Central memory CD8-positive, alpha-beta T cell (primary cell): ENCODE results near the gene SHROOM3.

Source experiments
- ATAC-seq: fragments of 150-1000 bp; cut with Tn5 transposase; replicated peaks from 2 replicates; pipeline ENCODE4 v1.10.0; 2022; ENCODE audit warnings: mild to moderate bottlenecking, moderate FRiP score, moderate number of reproducible peaks; ENCODE audit not compliant: poor library complexity, severe bottlenecking; ENCODE audit errors: extremely low read depth
- DNase-seq, 2 donors: peaks; one replicate each; pipeline ENCODE4 v3.0.0; 2021; ENCODE audit warnings: low spot score in 2 of 2
- H3K27ac Mint-ChIP-seq: one replicate; pipeline ENCODE4 v1.8.0; 2022; ENCODE audit warnings: low read depth, mild to moderate bottlenecking, moderate library complexity, mixed read lengths
- H3K27me3 Mint-ChIP-seq: one replicate; pipeline ENCODE4 v1.8.0; 2022; ENCODE audit warnings: mixed read lengths
- H3K36me3 Mint-ChIP-seq: one replicate; pipeline ENCODE4 v1.8.0; 2022; ENCODE audit warnings: mild to moderate bottlenecking, moderate library complexity, mixed read lengths; ENCODE audit not compliant: insufficient read depth
- H3K4me1 Mint-ChIP-seq: one replicate; pipeline ENCODE4 v1.8.0; 2022; ENCODE audit warnings: mixed read lengths
- H3K4me3 Mint-ChIP-seq: one replicate; pipeline ENCODE4 v1.8.0; 2022; ENCODE audit warnings: mild to moderate bottlenecking, moderate library complexity, mixed read lengths
- H3K9me3 Mint-ChIP-seq: one replicate; pipeline ENCODE4 v1.8.0; 2022; ENCODE audit warnings: mixed read lengths

Gene SHROOM3

DNA sequence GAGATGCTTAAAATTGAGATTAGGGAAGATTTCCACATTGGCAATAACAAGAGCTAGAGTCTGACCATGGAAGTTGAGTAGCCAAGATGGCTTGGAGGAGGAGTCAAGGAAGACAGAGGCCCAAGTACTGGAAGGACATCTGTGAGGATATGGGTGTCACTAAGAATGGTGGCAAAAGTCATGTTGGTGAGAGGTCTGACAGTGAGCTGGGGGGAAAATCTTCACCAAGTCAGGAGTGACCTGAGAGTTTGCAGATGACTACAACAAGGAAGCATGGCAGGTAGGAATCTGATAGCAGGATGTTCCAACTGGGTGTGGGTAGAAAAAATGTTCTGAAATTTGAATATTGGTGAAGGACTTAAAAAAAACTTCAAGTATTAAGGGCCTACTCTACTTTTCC is 103.3 kb downstream of the SHROOM3 start:
- ATAC-seq (no peak), DNase-seq (no peak)
- no peaks in the 10 kb centered on the region for H3K9me3 Mint-ChIP-seq
- no peaks in the 10 kb centered on the region for H3K36me3 Mint-ChIP-seq
- no peaks in the 10 kb centered on the region for H3K27me3 Mint-ChIP-seq
- no peaks in the 10 kb centered on the region for H3K4me1 Mint-ChIP-seq
- H3K27ac Mint-ChIP-seq: no peak overlapping the region
- no peak overlapping the region for H3K4me3 Mint-ChIP-seq

DNA sequence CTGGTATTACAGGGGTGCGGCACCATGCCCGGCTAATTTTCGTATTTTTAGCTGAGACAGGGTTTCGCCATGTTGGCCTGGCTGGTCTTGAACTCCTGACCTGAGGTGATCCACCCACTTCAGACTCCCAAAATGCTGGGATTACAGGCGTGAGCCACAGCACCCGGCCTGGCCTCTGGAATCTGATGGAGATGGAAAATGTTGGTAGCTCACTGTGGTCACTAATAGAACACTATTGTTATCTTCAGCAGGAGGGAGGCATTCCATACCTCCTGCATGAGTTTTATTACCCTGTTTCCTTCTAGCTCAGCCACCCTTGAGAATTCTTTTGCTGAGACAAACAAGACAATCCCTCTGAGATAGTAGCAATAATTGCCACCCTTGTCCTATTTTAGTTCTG is 105.0 kb downstream of the SHROOM3 start:
- Mint-ChIP-seq H3K4me3 (no peak overlapping the region), H3K9me3 (no peaks in the 10 kb centered on the region), H3K27ac (no peak overlapping the region), H3K27me3 (peaks cover 3% of the 10 kb centered on the region), H3K4me1 (no peaks in the 10 kb centered on the region), H3K36me3 (no peaks in the 10 kb centered on the region)
- DNase-seq (no peak), ATAC-seq (no peak)

DNA sequence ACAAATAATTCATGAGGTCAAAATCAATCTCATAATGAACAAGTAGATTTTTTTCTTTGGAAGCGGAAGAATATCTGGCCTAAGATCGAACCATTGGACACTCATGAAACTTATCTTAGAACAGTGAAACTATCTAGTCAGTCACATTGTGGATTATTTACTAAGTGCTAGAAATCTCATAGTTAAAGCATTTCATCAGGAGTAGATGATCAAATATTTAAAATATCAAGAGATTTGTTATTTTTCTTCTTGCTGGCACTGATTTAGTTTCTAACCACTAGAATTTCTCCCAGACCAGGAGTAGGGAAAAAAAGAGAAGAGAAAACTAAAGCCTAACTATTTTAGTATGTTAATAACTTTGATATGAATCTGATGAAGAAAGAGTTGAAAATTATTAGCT is 105.5 kb downstream of the SHROOM3 start:
- Mint-ChIP-seq H3K4me1 (peaks cover 4% of the 10 kb centered on the region), H3K4me3 (no peak overlapping the region), H3K9me3 (no peaks in the 10 kb centered on the region), H3K27me3 (peaks cover 8% of the 10 kb centered on the region), H3K36me3 (no peaks in the 10 kb centered on the region), H3K27ac (no peak overlapping the region)
- no peak for ATAC-seq
- no peak for DNase-seq

DNA sequence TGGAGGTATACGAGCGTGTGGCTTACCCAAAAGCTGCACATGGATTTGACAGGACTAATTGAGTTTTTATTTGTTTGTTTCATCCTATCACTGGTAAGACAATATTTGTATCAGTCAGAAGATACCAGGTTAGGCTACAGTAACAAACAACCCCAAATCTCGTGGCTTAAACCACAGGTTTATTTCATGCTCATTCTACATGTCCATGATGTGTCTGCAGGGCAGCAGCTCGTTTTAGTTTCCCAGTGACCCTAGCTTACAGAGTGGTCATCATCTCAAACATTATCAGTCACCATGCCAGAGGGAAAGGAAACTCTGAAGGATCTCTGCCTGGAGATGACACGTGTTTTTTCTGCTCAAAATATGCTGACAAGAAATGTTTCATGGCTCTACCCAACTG is 108.3 kb downstream of the SHROOM3 start:
- Mint-ChIP-seq H3K4me3 (no peak overlapping the region), H3K4me1 (peaks cover 6% of the 10 kb centered on the region), H3K9me3 (no peaks in the 10 kb centered on the region), H3K36me3 (no peaks in the 10 kb centered on the region), H3K27me3 (peaks cover 32% of the 10 kb centered on the region), H3K27ac (no peak overlapping the region)
- DNase-seq: no peak
- ATAC-seq: no peak

DNA sequence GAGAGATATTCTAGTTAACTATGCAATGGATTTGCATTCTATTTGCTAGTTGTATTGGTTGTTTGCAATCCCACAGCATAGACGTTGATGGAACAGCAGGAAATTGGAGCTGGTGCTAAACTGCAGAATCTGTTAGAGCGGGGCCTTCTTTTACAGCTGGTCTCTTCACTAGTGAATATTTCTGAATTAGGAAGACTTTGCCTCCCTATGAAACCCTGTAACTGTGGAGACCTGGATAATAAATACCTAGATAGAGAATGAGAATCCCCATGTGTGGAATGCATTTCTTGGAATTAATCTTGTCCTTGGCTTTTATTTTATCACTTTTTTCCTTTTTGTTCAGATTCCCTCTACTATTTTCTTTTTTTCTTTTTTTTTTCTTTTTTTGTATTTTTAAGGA is 109.7 kb downstream of the SHROOM3 start:
- ATAC-seq: no peak
- no peaks in the 10 kb centered on the region for H3K9me3 Mint-ChIP-seq
- no peak for DNase-seq
- no peak overlapping the region for H3K4me3 Mint-ChIP-seq
- H3K27ac Mint-ChIP-seq: no peak overlapping the region
- H3K27me3 Mint-ChIP-seq: peaks cover 36% of the 10 kb centered on the region
- peaks cover 6% of the 10 kb centered on the region for H3K4me1 Mint-ChIP-seq
- no peaks in the 10 kb centered on the region for H3K36me3 Mint-ChIP-seq

DNA sequence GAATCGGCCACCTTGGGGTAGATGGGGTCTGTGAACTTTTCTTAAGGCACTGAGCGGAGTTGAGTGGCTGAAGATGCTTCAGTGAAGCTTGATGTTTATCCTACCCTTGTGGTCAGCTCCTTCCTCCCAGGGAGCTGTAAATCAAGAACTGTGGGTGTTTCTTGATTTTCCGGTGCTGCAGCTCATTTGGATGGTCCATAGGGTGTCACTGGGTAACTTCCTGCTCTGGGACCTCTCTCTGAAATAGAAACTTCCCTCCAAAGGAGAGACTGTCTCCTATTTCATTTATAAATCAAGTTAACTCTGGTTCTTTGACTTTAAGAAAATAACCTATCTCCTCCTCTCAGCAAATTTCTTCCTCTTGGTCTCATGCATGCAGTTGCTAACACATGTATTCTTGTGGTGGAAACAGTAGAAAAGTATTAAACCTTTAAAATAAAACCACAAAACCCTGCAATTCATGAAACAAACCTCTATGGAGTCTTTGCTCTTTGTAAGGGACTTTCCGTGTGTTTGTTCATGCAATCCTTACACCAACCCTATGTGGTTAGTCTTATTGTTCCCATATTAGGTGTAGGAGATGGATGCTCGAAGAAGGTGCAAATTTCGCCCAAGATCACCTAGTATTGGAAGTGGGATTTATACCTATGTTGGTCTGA is 110.3 kb downstream of the SHROOM3 start:
- Mint-ChIP-seq H3K9me3 (no peaks in the 10 kb centered on the region), H3K36me3 (no peaks in the 10 kb centered on the region), H3K27me3 (peaks cover 36% of the 10 kb centered on the region), H3K4me3 (no peak overlapping the region), H3K27ac (no peak overlapping the region), H3K4me1 (peaks cover 6% of the 10 kb centered on the region)
- ATAC-seq (no peak), DNase-seq (no peak)

DNA sequence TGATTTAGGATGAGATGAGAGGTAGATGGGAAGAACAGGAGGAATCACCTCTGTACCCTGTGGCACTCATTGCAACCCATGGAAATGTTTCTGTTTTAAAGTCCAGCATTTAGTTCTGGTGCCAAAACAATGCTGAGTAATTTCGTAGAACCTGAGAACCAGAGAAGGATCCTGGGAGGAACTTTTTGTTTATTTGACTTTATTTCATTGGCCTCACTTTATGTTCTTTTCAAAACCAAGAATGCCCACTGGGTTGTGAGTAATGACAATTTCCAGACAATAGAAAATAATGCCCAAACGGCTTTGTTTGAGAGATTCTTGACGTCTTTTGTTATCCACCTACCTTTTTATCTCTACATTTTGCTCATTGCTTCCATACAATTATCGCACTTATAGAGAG is 111.3 kb downstream of the SHROOM3 start:
- no peaks in the 10 kb centered on the region for H3K9me3 Mint-ChIP-seq
- DNase-seq (no peak), ATAC-seq (no peak)
- no peaks in the 10 kb centered on the region for H3K36me3 Mint-ChIP-seq
- peaks cover 36% of the 10 kb centered on the region for H3K27me3 Mint-ChIP-seq
- peaks cover 6% of the 10 kb centered on the region for H3K4me1 Mint-ChIP-seq
- no peak overlapping the region for H3K4me3 Mint-ChIP-seq
- no peak overlapping the region for H3K27ac Mint-ChIP-seq

DNA sequence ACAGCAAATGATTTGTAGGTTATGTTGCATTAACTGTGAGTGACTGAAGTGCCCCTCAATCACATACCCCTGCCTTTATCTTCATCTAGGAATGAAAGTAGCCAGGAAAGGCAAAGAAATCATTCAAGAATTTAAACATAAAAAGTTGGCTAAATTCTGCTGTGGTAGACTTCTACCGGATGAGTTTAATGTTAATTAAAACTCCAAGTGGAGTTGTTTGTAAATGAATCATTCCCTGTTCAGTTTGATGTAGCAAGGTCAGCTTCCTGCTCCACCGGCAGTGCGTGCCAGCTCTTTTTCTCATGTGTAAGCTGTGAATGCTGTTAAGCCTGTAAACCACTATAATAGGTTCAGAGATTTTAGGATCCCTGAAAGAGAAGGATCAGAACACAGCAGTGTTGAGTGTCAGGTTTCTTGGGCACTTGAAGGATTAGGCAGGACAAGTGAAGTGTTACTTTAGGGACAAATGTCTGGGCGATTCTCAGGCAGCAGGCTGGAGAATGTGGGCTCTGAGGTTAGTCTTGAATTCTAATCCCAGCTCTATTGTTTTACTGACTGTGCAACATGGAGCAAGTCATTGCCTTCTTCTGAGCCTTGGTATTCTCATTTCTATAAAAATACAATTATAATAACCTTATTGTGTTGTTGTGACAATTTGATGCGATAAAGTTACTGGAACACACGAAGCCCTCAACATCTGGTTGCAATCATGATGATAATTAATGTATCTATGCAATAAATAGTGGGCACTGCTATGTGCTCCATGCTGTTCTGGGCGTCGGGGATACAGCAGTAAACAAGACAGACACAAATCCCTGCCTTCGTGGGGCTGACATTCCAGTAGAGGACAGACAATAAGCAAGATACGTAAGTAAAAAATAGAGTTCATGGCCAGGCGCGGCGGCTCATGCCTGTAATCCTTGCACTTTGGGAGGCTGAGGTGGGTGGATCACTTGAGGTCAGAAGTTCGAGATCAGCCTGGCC is 112.0 kb downstream of the SHROOM3 start:
- H3K9me3 Mint-ChIP-seq: no peaks in the 10 kb centered on the region
- no peak overlapping the region for H3K4me3 Mint-ChIP-seq
- H3K27me3 Mint-ChIP-seq: peaks cover 36% of the 10 kb centered on the region
- no peak overlapping the region for H3K27ac Mint-ChIP-seq
- peaks cover 6% of the 10 kb centered on the region for H3K4me1 Mint-ChIP-seq
- H3K36me3 Mint-ChIP-seq: no peaks in the 10 kb centered on the region
- ATAC-seq (no peak), DNase-seq (no peak)

DNA sequence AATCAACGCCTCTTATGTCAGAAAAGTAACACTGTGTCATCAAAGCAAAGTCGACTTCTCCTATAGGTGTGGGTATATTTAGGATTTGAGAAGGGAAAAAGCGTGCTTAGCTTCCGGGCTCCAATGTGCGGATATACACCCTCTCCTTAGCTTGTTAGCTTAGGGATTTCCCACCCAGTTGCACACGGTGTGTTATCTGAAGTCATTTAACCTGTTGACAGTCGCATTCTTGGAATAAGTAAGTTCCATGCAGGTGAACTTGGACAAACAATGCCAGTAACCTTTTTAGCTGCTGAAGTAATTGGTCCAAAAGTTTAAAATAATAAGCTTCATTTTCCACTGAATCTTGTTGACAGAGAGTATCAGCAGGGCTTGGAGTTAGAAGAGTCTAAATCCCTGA is 113.7 kb downstream of the SHROOM3 start:
- DNase-seq (no peak), ATAC-seq (no peak)
- H3K27ac Mint-ChIP-seq: no peak overlapping the region
- no peak overlapping the region for H3K4me3 Mint-ChIP-seq
- H3K27me3 Mint-ChIP-seq: peaks cover 36% of the 10 kb centered on the region
- no peaks in the 10 kb centered on the region for H3K36me3 Mint-ChIP-seq
- peaks cover 6% of the 10 kb centered on the region for H3K4me1 Mint-ChIP-seq
- no peaks in the 10 kb centered on the region for H3K9me3 Mint-ChIP-seq

DNA sequence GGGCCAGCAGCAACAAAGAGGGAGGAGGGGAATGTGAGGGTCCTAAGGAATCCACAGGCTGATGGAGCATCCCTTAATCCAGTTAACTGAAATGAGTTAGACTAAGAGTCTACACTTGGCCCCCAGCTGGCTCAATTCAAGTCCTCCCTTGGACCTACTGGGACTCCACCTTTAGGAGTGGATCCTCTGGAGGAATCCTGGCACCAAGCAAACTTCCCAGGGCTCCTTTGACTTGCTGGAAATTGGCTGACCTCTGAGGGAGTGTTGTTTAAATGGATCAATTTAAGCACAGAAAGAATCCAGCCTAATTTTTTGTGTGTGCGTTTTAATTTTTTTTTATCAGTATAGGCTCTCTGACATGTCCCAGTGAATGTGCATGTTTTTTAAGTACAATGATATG is 114.7 kb downstream of the SHROOM3 start:
- no peaks in the 10 kb centered on the region for H3K36me3 Mint-ChIP-seq
- no peak overlapping the region for H3K4me3 Mint-ChIP-seq
- H3K27me3 Mint-ChIP-seq: peaks cover 35% of the 10 kb centered on the region

DNA sequence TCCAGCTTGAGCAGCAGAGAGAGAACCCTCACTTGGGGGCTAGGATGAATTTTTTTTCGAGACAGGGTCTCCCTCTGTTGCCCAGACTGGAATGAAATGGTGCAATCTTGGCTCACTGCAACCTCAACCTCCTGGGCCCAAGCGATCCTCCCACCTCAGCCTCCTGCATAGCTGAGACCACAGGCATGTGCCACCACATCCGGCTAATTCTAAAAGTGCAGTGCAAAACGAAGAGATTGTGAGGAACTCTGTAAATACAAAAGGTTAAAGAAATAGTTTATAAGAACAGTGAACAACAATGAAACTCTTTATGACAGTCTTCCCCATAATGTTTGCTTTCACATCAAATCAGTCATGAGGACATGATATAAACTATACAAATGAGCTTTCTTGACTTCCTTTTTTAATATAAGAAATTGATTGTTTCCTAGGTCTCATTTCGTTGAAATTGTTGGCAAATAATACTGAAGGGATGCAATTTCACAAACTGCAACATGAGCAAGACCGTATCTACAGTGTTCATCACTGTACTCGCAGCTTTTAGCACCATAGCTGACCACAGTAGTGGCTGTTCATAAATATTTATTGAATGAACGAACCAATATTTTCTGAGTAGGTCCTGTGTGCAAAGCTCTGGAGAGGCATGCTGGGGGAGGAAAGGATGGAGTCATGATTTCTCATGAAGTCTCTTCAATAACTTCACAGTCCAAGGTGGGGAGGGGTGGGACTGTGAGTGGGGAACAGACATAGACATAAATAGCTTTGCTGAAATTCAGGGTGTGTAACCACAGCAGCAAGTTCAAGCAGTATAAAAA is 116.1 kb downstream of the SHROOM3 start:
- no peak for DNase-seq
- Mint-ChIP-seq H3K9me3 (no peaks in the 10 kb centered on the region), H3K27me3 (peaks cover 30% of the 10 kb centered on the region), H3K4me1 (no peaks in the 10 kb centered on the region), H3K4me3 (no peak overlapping the region), H3K27ac (no peak overlapping the region), H3K36me3 (no peaks in the 10 kb centered on the region)
- ATAC-seq: no peak

More for the DNA sequence above, 114.7 kb downstream of the SHROOM3 start:
- DNase-seq (no peak), ATAC-seq (no peak)
- no peak overlapping the region for H3K27ac Mint-ChIP-seq
- H3K9me3 Mint-ChIP-seq: no peaks in the 10 kb centered on the region
- peaks cover 6% of the 10 kb centered on the region for H3K4me1 Mint-ChIP-seq

DNA sequence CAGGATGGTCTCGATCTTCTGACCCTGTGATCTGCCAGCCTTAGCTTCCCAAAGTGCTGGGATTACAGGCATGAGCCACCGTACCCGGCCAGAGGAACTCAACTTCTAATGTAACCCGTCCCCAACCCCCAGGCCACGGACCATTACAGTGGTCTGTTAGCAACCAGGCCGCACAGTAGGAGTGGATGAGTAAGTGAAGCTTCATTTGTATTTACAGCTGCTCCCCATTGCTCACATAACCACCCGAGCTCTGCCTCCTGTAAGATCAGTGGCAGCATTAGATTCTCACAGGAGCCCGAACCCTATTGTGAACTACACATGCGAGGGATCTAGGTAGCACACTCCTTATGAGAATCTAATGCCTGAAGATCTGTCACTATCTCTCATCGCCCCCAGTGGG is 119.6 kb downstream of the SHROOM3 start:
- DNase-seq: no peak
- Mint-ChIP-seq H3K4me3 (no peak overlapping the region), H3K4me1 (no peaks in the 10 kb centered on the region), H3K36me3 (no peaks in the 10 kb centered on the region), H3K9me3 (no peaks in the 10 kb centered on the region), H3K27me3 (peaks cover 13% of the 10 kb centered on the region), H3K27ac (no peak overlapping the region)
- no peak for ATAC-seq
